GM18868 (cell line): ENCODE results near the gene GDF11.

Experiments used
- ATAC-seq: cut with Tn5 transposase; IDR thresholded peaks from one replicate; pipeline ENCODE4 v1.9.1; 2021; ENCODE audit warnings: mild to moderate bottlenecking, moderate library complexity; ENCODE audit not compliant: unreplicated experiment

Gene GDF11

DNA sequence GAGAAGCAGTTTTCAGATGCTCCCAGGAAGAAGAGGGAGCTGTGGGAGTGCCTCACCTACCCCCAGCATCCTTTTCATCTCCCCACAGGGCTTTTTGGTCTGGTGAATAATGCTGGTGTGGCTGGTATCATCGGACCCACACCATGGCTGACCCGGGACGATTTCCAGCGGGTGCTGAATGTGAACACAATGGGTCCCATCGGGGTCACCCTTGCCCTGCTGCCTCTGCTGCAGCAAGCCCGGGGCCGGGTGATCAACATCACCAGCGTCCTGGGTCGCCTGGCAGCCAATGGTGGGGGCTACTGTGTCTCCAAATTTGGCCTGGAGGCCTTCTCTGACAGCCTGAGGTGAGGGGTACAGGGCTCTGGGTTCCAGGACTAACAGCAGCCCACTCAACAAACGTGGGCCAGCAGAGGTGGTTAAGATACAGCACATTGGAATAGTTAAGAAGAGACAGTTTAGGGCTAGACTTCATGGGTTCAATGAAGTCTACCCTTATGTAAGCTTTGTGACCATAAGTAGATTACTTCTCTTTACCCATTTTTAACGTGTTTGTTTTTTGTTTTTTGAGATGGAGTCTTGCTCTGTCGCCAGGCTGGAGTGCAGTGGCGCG, 21.2 kb upstream of the GDF11 start:
- no peak for ATAC-seq

DNA sequence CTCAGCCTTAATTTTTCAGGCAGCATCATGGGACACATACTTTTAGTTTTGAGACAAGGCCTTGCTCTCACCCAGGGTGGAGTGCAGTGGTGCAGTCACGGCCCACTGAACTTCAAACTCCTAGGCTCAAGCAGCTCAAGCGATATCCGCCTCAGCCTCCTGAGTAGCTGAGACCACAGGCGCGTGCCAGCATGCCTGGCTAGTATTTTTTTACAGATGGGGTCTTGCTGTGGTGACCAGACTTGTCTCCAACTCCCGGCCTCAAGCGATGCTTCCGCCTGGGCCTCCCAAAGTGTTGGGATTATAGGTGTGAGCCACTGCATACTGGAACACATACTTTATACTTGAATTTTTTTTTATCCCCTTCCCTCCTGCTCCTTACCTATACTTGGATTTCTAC, 20.0 kb upstream of the GDF11 start:
- ATAC-seq = no peak

DNA sequence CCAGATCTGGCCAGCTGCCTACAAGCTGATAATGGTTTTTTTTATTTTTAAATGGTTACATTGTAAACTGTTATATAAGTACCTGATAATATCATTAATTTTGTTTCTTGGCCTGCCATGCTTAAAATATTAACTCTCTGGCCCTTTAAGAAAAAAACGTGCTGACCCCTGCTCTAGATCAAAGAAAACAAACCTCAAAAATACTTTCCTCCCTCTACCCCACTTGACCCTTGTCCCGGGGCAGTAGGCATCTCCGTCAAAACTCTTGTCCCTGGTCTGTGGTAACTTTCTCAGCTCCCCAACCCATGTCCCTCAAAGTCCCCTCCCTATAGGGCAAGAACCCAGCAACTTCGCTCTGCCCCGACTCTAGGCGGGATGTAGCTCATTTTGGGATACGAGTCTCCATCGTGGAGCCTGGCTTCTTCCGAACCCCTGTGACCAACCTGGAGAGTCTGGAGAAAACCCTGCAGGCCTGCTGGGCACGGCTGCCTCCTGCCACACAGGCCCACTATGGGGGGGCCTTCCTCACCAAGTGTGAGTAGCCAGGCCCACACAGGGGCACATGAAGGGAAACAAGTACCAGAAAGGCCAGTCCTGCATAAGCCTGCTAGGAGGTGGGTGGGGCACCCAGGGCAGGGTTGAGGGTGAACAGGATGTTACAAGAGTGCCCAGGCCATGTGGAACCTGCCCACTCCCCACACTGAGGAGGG, 19.3 kb upstream of the GDF11 start:
- no peak for ATAC-seq

DNA sequence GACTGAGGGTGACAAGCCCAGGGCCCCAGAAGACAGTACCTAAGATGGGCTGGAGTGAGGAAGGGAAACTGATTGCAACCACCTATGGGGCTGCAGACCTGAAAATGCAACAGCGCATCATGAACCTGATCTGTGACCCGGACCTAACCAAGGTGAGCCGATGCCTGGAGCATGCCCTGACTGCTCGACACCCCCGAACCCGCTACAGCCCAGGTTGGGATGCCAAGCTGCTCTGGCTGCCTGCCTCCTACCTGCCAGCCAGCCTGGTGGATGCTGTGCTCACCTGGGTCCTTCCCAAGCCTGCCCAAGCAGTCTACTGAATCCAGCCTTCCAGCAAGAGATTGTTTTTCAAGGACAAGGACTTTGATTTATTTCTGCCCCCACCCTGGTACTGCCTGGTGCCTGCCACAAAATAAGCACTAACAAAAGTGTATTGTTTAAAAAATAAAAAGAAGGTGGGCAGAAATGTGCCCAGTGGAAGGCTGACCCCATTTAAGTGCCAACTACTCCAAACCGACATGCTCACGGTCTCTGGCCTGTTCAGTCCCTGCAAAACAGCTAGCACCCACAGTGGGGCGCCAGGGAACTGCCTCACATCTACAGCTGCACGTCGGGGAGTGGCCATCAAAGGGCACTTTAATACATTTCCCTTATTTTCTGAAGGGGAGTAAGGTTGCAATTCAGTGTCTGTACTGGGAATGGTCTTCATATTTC, 18.5 kb upstream of the GDF11 start:
- peak; percentile 41 for ATAC-seq

DNA sequence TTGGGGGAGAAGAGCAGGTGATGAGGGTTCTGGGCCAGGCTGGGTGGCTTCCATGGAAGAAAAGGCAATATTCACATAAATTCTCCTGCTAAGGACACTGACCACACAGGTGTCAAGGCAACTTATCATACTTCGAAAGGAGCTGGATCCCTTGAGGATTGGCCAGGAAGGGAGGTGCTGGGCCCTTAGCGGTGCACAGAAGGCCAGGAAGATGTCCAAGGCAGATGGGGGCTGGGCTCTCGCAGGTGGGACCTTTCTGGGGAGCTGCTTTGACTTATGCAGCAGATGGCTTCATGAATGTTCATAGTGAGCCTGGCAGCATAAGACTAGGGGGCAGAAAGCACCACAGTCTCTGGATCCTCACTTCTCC, 18.0 kb upstream of the GDF11 start:
- no peak for ATAC-seq

DNA sequence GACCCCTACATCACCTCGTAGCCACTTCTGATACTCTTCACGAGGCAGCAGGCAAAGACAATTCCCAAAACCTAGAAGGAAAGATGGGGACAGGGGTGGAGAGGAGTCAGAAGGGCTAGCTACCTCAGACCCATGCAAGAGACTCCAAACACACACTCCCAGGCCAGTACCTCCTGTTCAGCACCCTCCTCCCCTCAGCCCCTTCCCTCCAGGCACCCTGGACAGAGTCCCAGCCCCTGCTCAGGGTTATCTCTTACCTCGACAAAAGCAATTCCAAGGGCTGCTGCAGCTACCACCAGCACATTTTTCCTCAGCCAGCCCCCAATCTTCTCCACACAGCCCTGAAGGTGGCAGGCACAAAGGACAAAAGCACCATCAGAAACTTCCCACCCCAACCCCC, 17.4 kb upstream of the GDF11 start:
- ATAC-seq = no peak

DNA sequence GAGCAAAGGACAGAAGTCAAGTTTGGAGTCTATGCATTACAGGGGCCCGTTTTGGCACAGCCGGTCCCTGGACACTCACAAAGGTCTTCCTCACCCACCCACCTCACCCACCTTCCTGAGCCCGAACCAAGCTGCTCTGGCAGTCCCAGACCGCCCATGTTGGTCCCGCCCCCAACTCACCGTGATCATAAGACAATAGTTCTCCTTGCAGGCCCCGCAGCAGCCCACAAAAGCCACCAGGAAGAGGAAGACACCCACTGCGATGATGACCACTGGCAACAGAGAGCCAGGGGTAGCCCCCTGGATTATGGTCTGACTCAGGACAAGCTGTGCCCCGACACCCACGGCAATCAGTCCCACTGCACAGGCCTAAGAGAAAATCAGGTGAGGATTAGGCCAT, 16.0 kb upstream of the GDF11 start:
- ATAC-seq = no peak

DNA sequence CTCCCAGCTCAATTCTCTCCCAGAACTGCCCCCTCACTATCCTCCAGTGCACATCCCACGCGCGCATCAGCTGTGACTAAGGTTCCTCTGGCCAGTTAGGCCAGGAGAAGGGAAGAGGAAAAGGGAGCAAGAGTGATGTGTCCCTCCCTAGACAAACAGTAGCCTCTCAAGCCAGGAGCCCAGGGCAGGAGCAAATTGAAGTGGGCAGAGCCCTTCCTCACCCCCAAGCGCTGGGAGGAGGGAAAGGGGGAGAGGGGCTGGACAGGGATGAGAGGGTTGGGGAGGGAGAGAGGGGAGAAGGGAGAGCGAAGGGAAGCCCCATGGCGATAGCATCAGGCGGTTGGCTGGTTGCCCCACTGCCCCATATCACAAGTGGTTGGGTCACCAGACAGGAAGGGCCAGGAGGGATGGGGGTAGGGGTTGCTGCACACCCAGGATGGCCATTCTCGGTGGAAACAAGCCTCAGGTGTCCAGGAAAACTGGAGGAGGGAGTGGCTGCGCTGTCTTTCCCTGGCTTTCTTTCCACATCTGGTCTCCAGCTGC, 15.2 kb upstream of the GDF11 start:
- ATAC-seq = no peak

DNA sequence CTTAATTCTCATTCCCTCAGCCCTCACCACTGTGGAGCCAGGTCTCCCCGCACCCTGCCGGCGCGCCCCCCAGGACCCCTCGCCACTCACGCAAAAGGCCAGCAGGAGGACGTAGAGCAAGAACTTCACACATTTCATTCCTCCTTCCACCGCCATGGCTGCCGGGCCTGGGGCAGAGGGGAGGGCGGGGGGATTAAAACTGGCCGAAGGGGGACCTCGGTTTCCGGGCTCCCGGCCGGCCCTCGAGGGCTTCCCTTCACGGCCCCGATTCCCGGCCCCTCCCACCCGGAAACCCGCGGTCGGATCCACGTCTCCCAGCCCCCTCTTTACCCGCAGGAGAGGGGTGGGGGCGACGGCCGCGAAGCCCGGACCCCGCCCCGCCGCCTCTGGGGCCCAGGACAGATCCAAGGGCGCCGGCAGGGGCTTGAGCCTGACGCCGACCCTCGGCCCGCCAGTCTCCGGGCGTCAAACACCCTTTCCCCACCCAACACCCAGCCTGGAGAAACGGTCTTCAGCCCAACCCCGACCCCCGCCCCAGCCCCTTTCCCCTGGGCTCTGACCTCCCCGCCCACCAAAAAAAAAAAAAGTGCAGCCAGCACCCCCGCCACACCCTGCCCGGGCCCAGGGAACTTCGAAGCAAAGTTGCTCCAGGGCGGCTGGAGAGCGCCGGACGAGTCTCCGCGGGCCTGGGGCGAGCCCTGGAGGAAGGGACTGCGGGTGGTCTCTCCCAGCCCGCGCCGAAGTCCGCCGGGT, 14.6 kb upstream of the GDF11 start:
- ATAC-seq = peak; percentile 3

DNA sequence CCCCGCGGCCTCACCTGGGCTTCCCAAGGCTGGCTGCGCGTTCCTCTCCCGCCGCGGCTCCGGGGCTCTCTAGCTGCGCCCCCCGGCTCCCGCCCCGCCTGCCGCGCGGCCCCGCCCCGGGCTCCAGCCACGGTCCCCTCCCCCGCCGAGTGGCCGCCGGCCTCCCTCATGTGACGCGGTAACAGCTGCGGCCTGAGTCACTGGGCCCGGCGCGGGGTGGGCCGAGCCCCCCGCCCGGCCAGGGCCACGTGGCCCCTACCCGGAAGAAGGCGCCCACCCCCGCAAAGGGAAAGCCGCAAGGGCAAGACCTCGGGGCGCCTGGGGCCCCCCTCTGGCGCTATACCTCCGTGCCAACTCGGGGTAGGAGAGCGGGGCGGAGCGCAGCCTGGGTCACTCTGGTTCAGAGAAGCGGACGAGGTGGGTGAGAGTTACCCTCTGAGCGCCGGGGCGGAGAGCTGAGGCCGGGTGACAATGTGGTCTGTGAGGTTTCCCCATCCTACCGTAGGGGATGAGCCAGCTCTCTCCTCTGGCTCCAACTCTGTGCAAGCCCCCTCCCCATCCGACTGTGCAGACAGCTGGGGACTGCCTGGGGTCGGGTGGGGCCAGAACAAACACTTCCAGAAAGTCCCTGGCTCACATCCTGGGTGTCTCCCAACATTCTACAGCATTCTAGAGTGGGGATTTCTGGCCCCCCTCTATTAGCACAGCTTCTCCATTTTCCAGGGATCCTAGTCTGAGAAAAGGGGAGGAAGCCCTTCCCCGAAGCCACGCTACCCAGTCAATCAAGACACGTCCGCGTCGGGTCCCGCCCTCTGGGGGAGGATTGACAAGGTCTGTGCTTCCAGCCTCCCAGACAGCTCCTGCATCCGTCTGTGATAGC, 13.7 kb upstream of the GDF11 start, which contains the start of gene CD63:
TSS of gene CD63 (minus strand) at position 71 of the 880 bp plus-strand sequence. CDS start 668 bp downstream, outside the sequence.
- ATAC-seq = peak; percentile 65

DNA sequence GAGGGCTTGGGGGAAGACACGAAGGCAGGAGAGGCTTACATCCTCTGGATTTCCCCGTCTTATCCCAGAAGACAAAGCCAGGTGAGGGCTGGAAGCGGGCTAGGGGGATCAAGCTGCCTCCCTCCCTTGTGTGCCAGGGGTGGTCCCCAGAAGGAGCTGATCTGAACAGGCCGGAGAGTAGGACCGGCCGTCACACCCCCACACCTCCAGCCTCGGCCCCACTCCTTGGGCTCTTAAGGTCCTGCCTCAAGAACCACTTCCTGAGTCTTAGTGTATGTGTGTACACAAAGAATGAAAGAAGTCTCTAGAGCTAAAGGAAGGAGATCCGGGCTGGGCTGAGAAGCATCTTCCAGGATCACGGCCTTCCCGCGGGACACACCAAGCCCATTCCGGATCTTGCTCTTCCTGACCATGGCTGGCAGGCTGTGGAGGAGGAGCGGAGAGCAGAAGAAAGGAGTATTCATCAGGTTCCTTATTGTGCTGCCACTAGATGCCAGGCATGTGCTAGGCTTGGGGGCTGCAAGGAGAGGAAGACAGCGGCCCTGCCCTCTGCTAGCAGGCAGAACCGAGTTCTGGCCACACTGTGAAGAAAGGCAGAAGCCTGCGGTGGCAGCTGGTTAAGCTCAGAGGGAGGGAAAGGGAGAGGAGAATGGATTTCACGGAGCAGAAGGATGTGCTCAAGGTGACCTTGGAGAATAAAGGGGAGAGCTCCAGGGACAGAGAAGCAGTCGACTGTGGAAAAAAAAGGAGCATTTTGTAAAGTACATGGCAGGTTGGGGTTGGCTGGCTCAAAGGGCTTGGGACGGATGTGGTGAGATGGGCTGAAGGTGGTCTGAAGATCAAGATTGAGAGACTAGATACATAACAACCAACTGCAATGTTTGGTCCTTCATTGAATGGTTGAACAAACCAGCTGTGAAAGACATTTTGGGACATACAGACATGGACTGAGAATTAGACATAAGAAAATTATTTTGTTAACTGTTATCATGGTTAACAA, 12.8 kb upstream of the GDF11 start:
- peak; percentile 42 for ATAC-seq

DNA sequence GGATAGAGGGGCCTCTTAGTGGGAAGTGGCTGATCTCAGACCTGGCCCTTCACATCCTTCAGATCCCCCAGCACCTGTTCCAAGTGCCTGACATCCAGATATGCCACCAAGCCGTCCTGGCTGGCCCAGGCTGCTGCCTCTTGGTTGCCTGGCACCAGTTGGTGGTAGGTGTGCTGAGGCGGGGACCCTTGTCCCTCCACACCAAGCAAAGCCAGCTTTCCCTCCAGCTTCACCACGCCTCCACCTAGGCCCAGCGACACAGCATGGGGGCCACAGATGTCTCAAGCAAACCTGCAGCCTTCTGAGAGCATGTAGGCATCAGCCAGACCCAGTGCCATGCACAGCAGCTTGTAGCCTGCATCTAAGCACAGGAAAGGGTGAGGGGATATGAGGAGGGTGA, 10.6 kb upstream of the GDF11 start:
- ATAC-seq = no peak

DNA sequence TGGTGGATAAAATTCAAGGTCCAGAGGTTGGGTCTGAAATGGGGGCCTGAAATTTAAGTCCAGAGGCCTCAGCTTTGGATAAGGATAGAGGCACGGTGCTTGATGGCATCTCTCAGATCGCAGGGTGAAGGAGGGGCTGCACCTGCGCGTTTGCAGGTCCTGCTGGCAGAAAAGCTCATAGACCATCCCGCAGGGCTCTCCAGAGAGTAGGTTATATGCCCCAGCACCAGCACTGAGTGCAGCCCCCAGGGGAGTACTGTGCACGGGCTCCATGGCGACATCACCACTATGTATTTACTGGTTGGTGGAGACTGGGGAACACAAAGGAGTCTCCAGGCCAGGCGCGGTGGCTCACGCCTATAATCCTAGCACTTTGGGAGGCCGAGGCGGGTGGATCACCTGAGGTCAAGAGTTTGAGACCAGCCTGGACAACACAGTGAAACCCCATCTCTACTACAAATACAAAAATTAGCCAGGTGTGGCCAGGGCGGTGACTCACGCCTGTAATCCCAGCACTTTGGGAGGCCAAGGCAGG, 9.8 kb upstream of the GDF11 start:
- no peak for ATAC-seq

DNA sequence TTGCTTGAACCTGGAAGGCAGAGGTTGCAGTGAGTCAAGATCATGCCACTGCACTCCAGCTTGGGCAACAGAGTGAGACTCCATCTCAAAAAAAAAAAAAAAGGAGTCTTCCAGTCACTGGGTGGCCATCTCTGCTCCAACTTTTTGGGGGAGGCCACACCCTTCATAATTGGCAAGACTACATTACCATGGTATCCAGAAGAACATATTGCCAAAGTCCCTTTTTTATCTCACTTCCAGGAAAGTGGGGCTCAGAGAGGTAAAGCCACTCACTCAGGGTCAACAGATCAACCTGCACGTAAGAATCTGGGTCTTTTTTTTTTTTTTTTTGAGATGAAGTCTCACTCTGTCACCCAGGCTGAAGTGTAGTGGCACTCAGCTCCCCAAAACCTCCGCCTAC, 9.1 kb upstream of the GDF11 start:
- ATAC-seq = no peak

DNA sequence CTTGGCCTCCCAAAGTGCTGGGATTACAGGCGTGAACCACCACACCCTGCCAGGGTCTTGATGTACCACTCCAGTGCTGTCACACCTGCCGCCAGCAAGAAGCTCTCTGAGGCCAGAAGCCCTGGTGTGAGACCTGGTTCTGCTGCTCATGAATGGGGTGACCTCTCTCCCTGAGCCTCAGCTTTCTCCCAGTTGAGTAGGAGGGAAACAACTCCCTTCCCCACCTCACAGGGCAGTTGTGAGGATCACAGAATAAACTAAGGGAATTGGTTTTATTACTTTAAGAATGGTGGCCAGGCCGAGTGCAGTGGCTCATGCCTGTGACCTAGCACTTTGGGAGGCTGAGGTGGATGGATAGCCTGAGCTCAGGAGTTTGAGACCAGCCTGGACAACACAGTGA, 8.3 kb upstream of the GDF11 start:
- ATAC-seq = no peak

DNA sequence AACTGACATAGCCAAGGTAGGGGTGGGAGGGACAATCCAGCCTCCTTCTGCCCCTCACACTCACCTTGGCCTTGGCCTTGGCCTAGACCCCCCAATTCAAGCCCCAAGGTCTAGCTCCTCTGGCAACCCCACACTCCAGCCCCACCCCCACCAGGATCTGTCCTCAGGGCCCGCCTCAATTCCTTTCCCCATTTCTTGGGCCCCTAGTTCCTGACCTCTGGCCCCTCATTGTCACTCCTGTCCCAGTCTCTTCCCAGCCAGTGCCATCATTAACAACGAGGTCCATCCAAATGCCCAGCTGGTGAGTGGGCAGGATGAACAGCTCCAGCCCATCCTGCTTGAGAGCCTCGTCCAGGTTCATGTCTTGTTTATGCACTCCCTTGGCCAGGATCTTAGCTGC, 6.8 kb upstream of the GDF11 start:
- ATAC-seq = no peak

DNA sequence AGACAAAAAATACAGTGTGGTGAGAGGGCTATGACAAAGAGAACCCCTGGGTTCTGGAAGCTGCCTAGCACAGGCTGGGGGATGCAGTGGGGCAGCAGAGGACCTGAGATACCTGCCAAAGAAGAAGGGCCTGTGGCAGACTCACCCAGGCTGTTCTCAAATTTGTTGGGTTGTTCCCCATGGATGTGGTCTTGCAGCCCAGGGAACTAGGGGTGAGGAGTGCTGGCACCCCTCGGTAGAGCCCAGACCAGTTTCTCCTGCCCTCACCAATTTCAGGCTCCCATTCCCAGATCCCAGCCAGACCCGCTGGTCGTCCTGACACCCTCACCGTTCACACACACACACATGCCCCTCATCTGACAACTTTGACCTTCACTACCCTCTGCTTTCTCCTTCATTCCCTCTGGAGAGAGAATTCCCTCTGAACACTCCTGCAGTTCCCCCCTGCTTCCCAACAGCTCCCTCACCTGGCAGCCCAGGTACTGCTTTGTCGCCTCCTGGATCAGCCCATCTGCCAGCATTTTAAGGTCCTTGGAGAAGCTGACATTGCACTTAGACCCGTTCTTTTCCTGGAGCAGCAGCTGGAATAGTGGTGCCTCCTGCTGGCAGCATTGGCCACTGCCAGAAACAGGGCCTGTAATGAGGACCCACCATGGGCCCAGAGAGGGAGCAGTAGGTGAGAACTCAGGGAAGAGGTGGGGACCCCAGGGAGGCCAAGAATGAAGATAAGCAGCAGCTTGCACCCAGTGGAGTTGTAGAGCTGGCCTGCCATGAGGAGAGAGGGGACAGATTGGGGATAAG, 5.9 kb upstream of the GDF11 start:
- peak; percentile 52 for ATAC-seq

DNA sequence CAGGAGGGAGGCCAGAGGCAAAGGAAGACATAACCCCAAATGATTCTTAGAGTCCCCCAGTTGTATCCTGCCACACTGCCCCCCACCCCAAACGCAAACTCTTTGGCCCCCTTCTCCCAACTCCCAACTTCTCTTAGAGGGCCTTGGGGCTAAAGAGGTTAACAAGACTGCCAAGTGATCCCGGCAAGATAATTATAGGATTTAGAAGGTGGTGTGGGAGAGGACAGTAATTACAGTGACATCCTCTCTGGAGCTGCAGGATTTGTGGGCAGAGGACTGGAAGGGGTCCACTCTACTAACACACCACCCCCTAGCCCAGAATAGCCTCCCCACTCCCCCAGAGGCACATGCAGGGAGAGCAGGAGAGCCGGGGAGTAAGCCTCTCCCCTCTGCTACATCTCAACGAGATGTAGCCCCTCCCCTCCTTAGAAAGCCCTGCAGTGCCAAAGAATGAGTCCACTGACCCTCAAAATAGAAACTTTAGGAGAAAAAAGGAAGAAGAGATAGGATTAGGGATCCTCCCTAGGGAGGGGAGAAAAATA, 5.3 kb upstream of the GDF11 start:
- ATAC-seq = peak; percentile 18
